Liver (tissue), 3 donors: Measurements from ENCODE around the gene RAB43.

Source experiments
- ATF3 ChIP-seq: IDR thresholded peaks from 2 replicates; pipeline ENCODE4 v1.6.1; 2016; ENCODE audit warnings: antibody characterized with exemption
- EGR1 ChIP-seq, 2 donors: IDR thresholded peaks; 2 replicates each; pipeline ENCODE4 v1.6.1; 2016 to 2018; ENCODE audit warnings: antibody characterized with exemption in 2 of 2, low read depth in 2 of 2
- FOXA2 ChIP-seq: IDR thresholded peaks from 2 replicates; pipeline ENCODE4 v1.6.1; 2016; ENCODE audit warnings: antibody characterized with exemption
- GABPA ChIP-seq, 2 donors: IDR thresholded peaks in 1 of 2; conservative IDR thresholded peaks in 1 of 2; 2 replicates each; pipeline ENCODE4 v1.6.1; 2016; ENCODE audit warnings: antibody characterized with exemption in 2 of 2, mild to moderate bottlenecking in 1 of 2, moderate library complexity in 1 of 2
- JUND ChIP-seq, 2 donors: IDR thresholded peaks; 2 replicates each; pipeline ENCODE4 v1.6.1; 2016; ENCODE audit warnings: antibody characterized with exemption in 2 of 2
- NR2F2 ChIP-seq: IDR thresholded peaks from 2 replicates; pipeline ENCODE4 v1.6.1; 2016; ENCODE audit warnings: antibody characterized with exemption
- SP1 ChIP-seq: IDR thresholded peaks from 2 replicates; pipeline ENCODE4 v1.6.1; 2018; ENCODE audit warnings: antibody characterized with exemption, mild to moderate bottlenecking
- TAF1 ChIP-seq: conservative IDR thresholded peaks from 2 replicates; pipeline ENCODE4 v1.6.1; 2016; ENCODE audit warnings: antibody characterized with exemption, mild to moderate bottlenecking
- TF ChIP-seq, protein P1 (sequence below): fragments of 150-350 bp; IDR thresholded peaks from 2 replicates; pipeline ENCODE4 v1.5.1; 2017; ENCODE audit warnings: improper control_type of control experiment, low read depth, low read length; ENCODE audit not compliant: missing input control
- TF ChIP-seq, protein P2 (sequence below): IDR thresholded peaks from 2 replicates; pipeline ENCODE4 v1.6.1; 2016; ENCODE audit warnings: antibody characterized with exemption
- TF ChIP-seq, protein P3 (sequence below): IDR thresholded peaks from 2 replicates; pipeline ENCODE4 v1.6.1; 2016; ENCODE audit warnings: antibody characterized with exemption
- TF ChIP-seq, protein P4 (sequence below): IDR thresholded peaks from 2 replicates; pipeline ENCODE4 v1.6.1; 2016; ENCODE audit warnings: antibody characterized with exemption, mild to moderate bottlenecking
- donor health status: healthy.
- donor health status: healthy.

GRCh38 chr3:129061023-129061887 lies 60.3 kb downstream of the RAB43 start:
- TF ChIP-seq, protein P1, sequence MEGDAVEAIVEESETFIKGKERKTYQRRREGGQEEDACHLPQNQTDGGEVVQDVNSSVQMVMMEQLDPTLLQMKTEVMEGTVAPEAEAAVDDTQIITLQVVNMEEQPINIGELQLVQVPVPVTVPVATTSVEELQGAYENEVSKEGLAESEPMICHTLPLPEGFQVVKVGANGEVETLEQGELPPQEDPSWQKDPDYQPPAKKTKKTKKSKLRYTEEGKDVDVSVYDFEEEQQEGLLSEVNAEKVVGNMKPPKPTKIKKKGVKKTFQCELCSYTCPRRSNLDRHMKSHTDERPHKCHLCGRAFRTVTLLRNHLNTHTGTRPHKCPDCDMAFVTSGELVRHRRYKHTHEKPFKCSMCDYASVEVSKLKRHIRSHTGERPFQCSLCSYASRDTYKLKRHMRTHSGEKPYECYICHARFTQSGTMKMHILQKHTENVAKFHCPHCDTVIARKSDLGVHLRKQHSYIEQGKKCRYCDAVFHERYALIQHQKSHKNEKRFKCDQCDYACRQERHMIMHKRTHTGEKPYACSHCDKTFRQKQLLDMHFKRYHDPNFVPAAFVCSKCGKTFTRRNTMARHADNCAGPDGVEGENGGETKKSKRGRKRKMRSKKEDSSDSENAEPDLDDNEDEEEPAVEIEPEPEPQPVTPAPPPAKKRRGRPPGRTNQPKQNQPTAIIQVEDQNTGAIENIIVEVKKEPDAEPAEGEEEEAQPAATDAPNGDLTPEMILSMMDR, result no peak
- TF ChIP-seq GABPA (IDR thresholded peaks at IDR 0.05 in 1 of 2, conservative IDR thresholded peaks at IDR 0.05 in 1 of 2) (no peak), SP1 (no peak), EGR1 (IDR thresholded peaks at IDR 0.05; ENCODE audit: low read depth in 2 of 2) (no peak), FOXA2 (no peak), ATF3 (no peak), JUND (IDR thresholded peaks at IDR 0.05) (no peak), NR2F2 (no peak), TAF1 (no peak)
- TF ChIP-seq, protein P2, sequence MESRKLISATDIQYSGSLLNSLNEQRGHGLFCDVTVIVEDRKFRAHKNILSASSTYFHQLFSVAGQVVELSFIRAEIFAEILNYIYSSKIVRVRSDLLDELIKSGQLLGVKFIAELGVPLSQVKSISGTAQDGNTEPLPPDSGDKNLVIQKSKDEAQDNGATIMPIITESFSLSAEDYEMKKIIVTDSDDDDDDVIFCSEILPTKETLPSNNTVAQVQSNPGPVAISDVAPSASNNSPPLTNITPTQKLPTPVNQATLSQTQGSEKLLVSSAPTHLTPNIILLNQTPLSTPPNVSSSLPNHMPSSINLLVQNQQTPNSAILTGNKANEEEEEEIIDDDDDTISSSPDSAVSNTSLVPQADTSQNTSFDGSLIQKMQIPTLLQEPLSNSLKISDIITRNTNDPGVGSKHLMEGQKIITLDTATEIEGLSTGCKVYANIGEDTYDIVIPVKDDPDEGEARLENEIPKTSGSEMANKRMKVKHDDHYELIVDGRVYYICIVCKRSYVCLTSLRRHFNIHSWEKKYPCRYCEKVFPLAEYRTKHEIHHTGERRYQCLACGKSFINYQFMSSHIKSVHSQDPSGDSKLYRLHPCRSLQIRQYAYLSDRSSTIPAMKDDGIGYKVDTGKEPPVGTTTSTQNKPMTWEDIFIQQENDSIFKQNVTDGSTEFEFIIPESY, result no peak
- TF ChIP-seq, protein P3, sequence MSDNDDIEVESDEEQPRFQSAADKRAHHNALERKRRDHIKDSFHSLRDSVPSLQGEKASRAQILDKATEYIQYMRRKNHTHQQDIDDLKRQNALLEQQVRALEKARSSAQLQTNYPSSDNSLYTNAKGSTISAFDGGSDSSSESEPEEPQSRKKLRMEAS, result no peak
- TF ChIP-seq, protein P4, sequence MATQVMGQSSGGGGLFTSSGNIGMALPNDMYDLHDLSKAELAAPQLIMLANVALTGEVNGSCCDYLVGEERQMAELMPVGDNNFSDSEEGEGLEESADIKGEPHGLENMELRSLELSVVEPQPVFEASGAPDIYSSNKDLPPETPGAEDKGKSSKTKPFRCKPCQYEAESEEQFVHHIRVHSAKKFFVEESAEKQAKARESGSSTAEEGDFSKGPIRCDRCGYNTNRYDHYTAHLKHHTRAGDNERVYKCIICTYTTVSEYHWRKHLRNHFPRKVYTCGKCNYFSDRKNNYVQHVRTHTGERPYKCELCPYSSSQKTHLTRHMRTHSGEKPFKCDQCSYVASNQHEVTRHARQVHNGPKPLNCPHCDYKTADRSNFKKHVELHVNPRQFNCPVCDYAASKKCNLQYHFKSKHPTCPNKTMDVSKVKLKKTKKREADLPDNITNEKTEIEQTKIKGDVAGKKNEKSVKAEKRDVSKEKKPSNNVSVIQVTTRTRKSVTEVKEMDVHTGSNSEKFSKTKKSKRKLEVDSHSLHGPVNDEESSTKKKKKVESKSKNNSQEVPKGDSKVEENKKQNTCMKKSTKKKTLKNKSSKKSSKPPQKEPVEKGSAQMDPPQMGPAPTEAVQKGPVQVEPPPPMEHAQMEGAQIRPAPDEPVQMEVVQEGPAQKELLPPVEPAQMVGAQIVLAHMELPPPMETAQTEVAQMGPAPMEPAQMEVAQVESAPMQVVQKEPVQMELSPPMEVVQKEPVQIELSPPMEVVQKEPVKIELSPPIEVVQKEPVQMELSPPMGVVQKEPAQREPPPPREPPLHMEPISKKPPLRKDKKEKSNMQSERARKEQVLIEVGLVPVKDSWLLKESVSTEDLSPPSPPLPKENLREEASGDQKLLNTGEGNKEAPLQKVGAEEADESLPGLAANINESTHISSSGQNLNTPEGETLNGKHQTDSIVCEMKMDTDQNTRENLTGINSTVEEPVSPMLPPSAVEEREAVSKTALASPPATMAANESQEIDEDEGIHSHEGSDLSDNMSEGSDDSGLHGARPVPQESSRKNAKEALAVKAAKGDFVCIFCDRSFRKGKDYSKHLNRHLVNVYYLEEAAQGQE, result no peak
